Adipocyte (in vitro differentiated cells): ENCODE measurements around the gene NOSTRIN.
"Not testable (repeated sequence)": the region's sequence is repeated elsewhere in the genome, so short reads cannot be mapped to it uniquely, and the experiment has no call there.

Experiments used
- DNase-seq: peaks from one replicate; pipeline ENCODE4 v3.0.0-alpha.2; 2015; ENCODE audit warnings: low read depth
- H3K27me3 ChIP-seq: replicated peaks from 2 replicates; pipeline ENCODE4 v1.7.0; 2013; ENCODE audit warnings: mild to moderate bottlenecking, low read length, moderate library complexity; ENCODE audit not compliant: control insufficient read depth, insufficient read depth
- H3K36me3 ChIP-seq: 2 replicates; pipeline ENCODE4 v1.7.0; 2013; ENCODE audit warnings: low read length, mild to moderate bottlenecking, moderate library complexity; ENCODE audit not compliant: control insufficient read depth, insufficient read depth, severe bottlenecking
- H3K4me1 ChIP-seq: 2 replicates; pipeline ENCODE4 v1.7.0; 2013; ENCODE audit warnings: mild to moderate bottlenecking, low read length, moderate library complexity; ENCODE audit not compliant: control insufficient read depth, insufficient read depth
- H3K4me3 ChIP-seq: 2 replicates; pipeline ENCODE4 v1.7.0; 2013; ENCODE audit warnings: mild to moderate bottlenecking, low read length, moderate library complexity
- H3K9ac ChIP-seq: 2 replicates; pipeline ENCODE4 v1.7.0; 2013; ENCODE audit warnings: mild to moderate bottlenecking, low read length, moderate library complexity
- H3K9me3 ChIP-seq: 2 replicates; pipeline ENCODE4 v1.7.0; 2013; ENCODE audit warnings: mild to moderate bottlenecking, low read length, moderate library complexity; ENCODE audit not compliant: control insufficient read depth

The NOSTRIN gene

GRCh38 chr2:168801961-168802858, at the start of gene NOSTRIN:
TSS of gene NOSTRIN (plus strand) at chr2:168802637. CDS start at chr2:168802647, 10 bp downstream.
- no peaks in the 10 kb centered on the region for H3K27me3 ChIP-seq
- peak within 1 kb of the TSS; percentile 38 for H3K4me3 ChIP-seq
- DNase-seq, result peak; percentile 66
- H3K36me3 ChIP-seq, result no peaks in the 10 kb centered on the region
- peaks cover 11% of the 10 kb centered on the region for H3K4me1 ChIP-seq
- H3K9me3 ChIP-seq, result no peaks in the 10 kb centered on the region
- no peak within 1 kb of the TSS for H3K9ac ChIP-seq

- Histone ChIP-seq H3K36me3 (no peaks in the 10 kb centered on the region), H3K27me3 (no peaks in the 10 kb centered on the region), H3K9ac (no peak overlapping the region), H3K4me3 (no peak overlapping the region), H3K4me1 (no peaks in the 10 kb centered on the region), H3K9me3 (no peaks in the 10 kb centered on the region)
- DNase-seq, result no peak
Observed at GRCh38 chr2:168753765-168754329, 48.6 kb upstream of the NOSTRIN start.

GRCh38 chr2:168757223-168757622, 45.2 kb upstream of the NOSTRIN start:
- Histone ChIP-seq H3K4me3 (no peak overlapping the region), H3K4me1 (no peaks in the 10 kb centered on the region), H3K36me3 (no peaks in the 10 kb centered on the region), H3K27me3 (no peaks in the 10 kb centered on the region), H3K9ac (no peak overlapping the region), H3K9me3 (no peaks in the 10 kb centered on the region)
- DNase-seq, result no peak

- Histone ChIP-seq H3K9me3 (no peaks in the 10 kb centered on the region), H3K4me3 (no peak overlapping the region), H3K4me1 (no peaks in the 10 kb centered on the region), H3K36me3 (no peaks in the 10 kb centered on the region), H3K9ac (no peak overlapping the region), H3K27me3 (no peaks in the 10 kb centered on the region)
- DNase-seq, result peak; percentile 76
Observed at GRCh38 chr2:168758970-168759820, 43.2 kb upstream of the NOSTRIN start.

GRCh38 chr2:168765401-168765800, 37.0 kb upstream of the NOSTRIN start:
- no peak overlapping the region for H3K9ac ChIP-seq
- no peak for DNase-seq
- no peaks in the 10 kb centered on the region for H3K9me3 ChIP-seq
- peaks cover 4% of the 10 kb centered on the region for H3K36me3 ChIP-seq
- H3K4me1 ChIP-seq, result no peaks in the 10 kb centered on the region
- H3K4me3 ChIP-seq, result no peak overlapping the region
- no peaks in the 10 kb centered on the region for H3K27me3 ChIP-seq

GRCh38 chr2:168766600-168766999, 35.8 kb upstream of the NOSTRIN start:
- Histone ChIP-seq H3K4me1 (no peaks in the 10 kb centered on the region), H3K9ac (no peak overlapping the region), H3K9me3 (no peaks in the 10 kb centered on the region), H3K4me3 (no peak overlapping the region), H3K27me3 (no peaks in the 10 kb centered on the region), H3K36me3 (peaks cover 4% of the 10 kb centered on the region)
- no peak for DNase-seq

GRCh38 chr2:168767258-168767657, 35.2 kb upstream of the NOSTRIN start:
- Histone ChIP-seq H3K9me3 (no peaks in the 10 kb centered on the region), H3K4me3 (no peak overlapping the region), H3K9ac (no peak overlapping the region), H3K27me3 (no peaks in the 10 kb centered on the region), H3K4me1 (no peaks in the 10 kb centered on the region), H3K36me3 (peaks cover 4% of the 10 kb centered on the region)
- no peak for DNase-seq

- not testable (repeated sequence) for H3K36me3 ChIP-seq, H3K4me3 ChIP-seq, H3K9me3 ChIP-seq, H3K9ac ChIP-seq, DNase-seq, H3K4me1 ChIP-seq, H3K27me3 ChIP-seq
Observed at GRCh38 chr2:168768357-168768756, 34.1 kb upstream of the NOSTRIN start.

- DNase-seq, result peak; percentile 45
- Histone ChIP-seq H3K9me3 (no peaks in the 10 kb centered on the region), H3K4me3 (no peak overlapping the region), H3K27me3 (no peaks in the 10 kb centered on the region), H3K36me3 (peaks cover 4% of the 10 kb centered on the region), H3K9ac (no peak overlapping the region), H3K4me1 (no peaks in the 10 kb centered on the region)
Observed at GRCh38 chr2:168770796-168771195, 31.6 kb upstream of the NOSTRIN start.

- Histone ChIP-seq H3K36me3 (no peaks in the 10 kb centered on the region), H3K27me3 (no peaks in the 10 kb centered on the region)
- no peak for DNase-seq
Observed at GRCh38 chr2:168772704-168773103, 29.7 kb upstream of the NOSTRIN start.

GRCh38 chr2:168773128-168773527, 29.3 kb upstream of the NOSTRIN start:
- Histone ChIP-seq H3K9me3 (no peaks in the 10 kb centered on the region), H3K36me3 (no peaks in the 10 kb centered on the region), H3K4me1 (no peaks in the 10 kb centered on the region), H3K9ac (no peak overlapping the region), H3K4me3 (no peak overlapping the region), H3K27me3 (no peaks in the 10 kb centered on the region)
- no peak for DNase-seq

More at GRCh38 chr2:168772704-168773103, 29.7 kb upstream of the NOSTRIN start:
- Histone ChIP-seq H3K9ac (no peak overlapping the region), H3K4me3 (no peak overlapping the region), H3K4me1 (no peaks in the 10 kb centered on the region), H3K9me3 (no peaks in the 10 kb centered on the region)
